ENCODE results near the gene FSD1L. TPM values are rescaled to one million over a fixed set of nuclear protein-coding genes. Genes with fewer than 3 reads are reported as not detected.

Gene FSD1L
- polyA plus RNA-seq, 1 experiment = 0.81 TPM

- H3K4me3 ChIP-seq (ENCODE audit: low read depth, low read length) = no peak overlapping the region
- no peaks in the 10 kb centered on the region for H3K36me3 ChIP-seq (ENCODE audit: control insufficient read depth, insufficient read depth, low read length)
- ChIA-PET POLR2A (no interaction called here), CTCF (no interaction called here)
- no peak for TF ChIP-seq CTCF (IDR thresholded peaks at IDR 0.05; ENCODE audit: insufficient read depth, low read depth, low read length)
- no peaks in the 10 kb centered on the region for H3K27me3 ChIP-seq (ENCODE audit: control insufficient read depth, insufficient read depth, low read length)
- DNase-seq (ENCODE audit: low read depth) = no peak
These were observed 4.7 kb upstream of the FSD1L start for GRCh38 chr9:105443121-105443520.

DNA sequence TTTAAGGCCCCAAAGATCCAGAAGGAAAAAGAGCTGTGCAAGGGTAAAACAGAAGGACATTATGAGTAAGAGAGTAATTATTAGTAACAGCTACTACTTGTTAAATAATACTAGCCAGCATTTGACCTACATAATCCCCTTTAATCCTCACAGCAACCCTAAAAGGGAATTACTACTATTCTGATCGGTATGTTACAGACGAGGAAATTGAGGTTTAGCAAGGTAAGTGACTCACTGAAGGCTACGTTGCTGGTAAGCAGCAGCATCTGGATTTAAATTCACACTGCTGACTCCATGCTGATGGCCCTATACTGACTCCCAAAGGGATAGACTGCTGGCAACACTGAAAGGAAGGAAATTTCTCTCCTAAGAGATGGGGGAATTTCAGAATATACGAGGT lies 3.7 kb upstream of the FSD1L start:
- Histone ChIP-seq H3K27me3 (ENCODE audit: control insufficient read depth, insufficient read depth, low read length) (no peaks in the 10 kb centered on the region), H3K4me3 (ENCODE audit: low read depth, low read length) (no peak overlapping the region), H3K36me3 (ENCODE audit: control insufficient read depth, insufficient read depth, low read length) (no peaks in the 10 kb centered on the region)
- no peak for TF ChIP-seq CTCF (IDR thresholded peaks at IDR 0.05; ENCODE audit: insufficient read depth, low read depth, low read length)
- POLR2A ChIA-PET = no interaction called here
- no peak for DNase-seq (ENCODE audit: low read depth)
- CTCF ChIA-PET = no interaction called here

DNA sequence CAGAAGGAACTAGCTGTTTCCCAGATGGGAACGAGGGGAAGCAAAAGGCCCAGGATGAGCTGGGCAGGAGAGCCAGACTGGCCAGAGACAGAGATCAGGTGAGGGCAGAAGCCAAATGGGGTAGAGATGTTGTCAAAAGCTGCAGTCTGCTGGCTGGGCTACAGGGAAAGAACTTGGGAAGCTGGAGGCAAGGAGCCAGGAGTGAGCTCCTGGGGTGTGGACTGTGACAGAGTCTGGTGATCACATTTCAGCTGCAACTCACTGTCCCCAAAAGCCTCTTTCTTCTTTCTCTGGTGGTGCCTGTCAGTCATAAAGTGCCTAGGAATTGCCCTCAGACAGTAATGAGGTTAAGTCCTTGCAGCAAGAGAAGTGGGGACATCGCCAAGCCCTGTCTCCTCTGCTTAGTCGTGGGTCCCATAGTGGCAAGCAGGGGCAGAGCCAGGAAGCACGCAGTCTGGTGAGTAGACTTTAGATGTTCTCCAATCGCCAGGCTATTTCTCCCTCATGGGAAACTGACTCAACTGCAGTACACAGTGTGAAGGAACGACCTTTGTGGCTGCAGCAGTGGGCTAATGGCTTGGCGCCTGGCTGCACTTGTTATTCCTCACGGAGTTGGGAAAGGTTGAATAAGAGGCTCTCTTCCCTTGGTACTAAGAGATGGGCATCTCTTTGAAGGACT lies 2.5 kb upstream of the FSD1L start:
- ChIA-PET CTCF (interaction anchor here (0.6 to 0.8 kb wide), 4 partner anchors 40 to 263 kb away, joined by 3 to 4 read pairs (median 4); partner anchors contain the start of gene SLC44A1), POLR2A (no interaction called here)
- no peak for TF ChIP-seq CTCF (IDR thresholded peaks at IDR 0.05; ENCODE audit: insufficient read depth, low read depth, low read length)
- H3K27me3 ChIP-seq (ENCODE audit: control insufficient read depth, insufficient read depth, low read length) = no peaks in the 10 kb centered on the region
- no peaks in the 10 kb centered on the region for H3K36me3 ChIP-seq (ENCODE audit: control insufficient read depth, insufficient read depth, low read length)
- DNase-seq (ENCODE audit: low read depth) = no peak
- no peak overlapping the region for H3K4me3 ChIP-seq (ENCODE audit: low read depth, low read length)

- ChIA-PET CTCF (no interaction called here), POLR2A (interaction anchor here (0.5 kb wide), 1 partner anchor 586 kb away, joined by 7 read pairs; no protein-coding TSS in a partner anchor)
- Histone ChIP-seq H3K4me3 (ENCODE audit: low read depth, low read length) (peak overlapping the region; percentile 71), H3K27me3 (ENCODE audit: control insufficient read depth, insufficient read depth, low read length) (no peaks in the 10 kb centered on the region), H3K36me3 (ENCODE audit: control insufficient read depth, insufficient read depth, low read length) (no peaks in the 10 kb centered on the region)
- DNase-seq (ENCODE audit: low read depth) = no peak
- no peak for TF ChIP-seq CTCF (IDR thresholded peaks at IDR 0.05; ENCODE audit: insufficient read depth, low read depth, low read length)
These were observed 434 bp upstream of the FSD1L start for GRCh38 chr9:105447386-105447813.

GRCh38 chr9:105449081-105449480 lies 1.2 kb downstream of the FSD1L start:
- peak overlapping the region; percentile 71 for H3K4me3 ChIP-seq (ENCODE audit: low read depth, low read length)
- no peak for TF ChIP-seq CTCF (IDR thresholded peaks at IDR 0.05; ENCODE audit: insufficient read depth, low read depth, low read length)
- ChIA-PET CTCF (no interaction called here), POLR2A (interaction anchor here (0.6 kb wide), 1 partner anchor 163 kb away, joined by 3 read pairs; no protein-coding TSS in a partner anchor)
- H3K36me3 ChIP-seq (ENCODE audit: control insufficient read depth, insufficient read depth, low read length) = no peaks in the 10 kb centered on the region
- no peaks in the 10 kb centered on the region for H3K27me3 ChIP-seq (ENCODE audit: control insufficient read depth, insufficient read depth, low read length)
- no peak for DNase-seq (ENCODE audit: low read depth)

All from BJ (cell line).